T follicular helper cell (primary cell): ENCODE data around the gene HIC1.

Experiments used
- DNase-seq: peaks from one replicate; pipeline ENCODE4 v3.0.0-alpha.2; 2020; ENCODE audit warnings: low read depth

HIC1 gene

DNA sequence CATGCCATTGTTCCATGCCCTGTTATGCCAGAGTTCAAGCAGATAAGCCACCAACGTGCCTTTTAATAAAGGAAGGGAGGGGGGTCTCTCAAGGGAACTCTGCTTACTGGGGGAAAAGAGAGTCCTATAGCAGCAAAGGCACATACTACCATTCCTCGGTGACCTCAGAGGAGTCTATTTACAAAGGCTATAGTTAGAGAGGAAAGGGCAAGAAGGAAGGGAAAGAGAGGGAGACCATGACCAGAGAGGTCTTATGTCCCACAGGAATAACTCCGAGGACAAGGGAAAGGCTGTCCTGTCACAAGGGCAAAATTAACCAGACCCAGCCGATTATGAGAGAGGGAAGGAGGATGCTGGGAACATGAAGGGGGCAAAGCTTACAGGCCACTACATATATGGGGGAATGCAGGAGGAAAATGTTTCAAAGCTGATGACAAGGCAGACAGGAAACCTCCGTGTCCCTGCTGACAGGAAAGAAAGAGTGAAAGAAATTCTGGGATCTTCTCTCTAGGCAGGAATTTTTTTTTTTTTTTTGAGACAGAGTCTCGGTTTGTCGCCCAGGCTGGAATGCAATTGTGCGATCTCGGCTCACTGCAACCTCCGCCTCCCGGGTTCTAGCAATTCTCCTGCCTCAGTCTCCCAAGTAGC is 51.5 kb downstream of the HIC1 start:
- DNase-seq: no peak

DNA sequence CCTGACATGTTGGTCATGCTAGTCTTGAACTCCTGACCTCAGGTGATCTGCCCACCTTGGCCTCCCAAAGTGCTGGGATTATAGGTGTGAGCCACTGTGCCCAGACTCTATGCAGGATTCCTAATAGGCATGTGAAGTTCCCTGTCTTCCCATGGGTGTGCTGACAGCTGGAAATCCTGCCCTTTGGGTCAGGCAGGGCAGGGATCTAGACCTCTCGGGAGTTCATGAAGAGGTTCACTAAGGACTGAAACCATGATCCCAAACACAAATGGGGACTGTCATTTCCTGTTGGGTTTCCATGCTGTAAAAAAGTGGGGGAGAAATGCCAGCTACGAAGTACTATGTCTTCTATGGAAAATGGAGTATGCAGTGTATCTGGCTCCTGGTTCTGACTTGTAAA is 52.1 kb downstream of the HIC1 start:
- DNase-seq: no peak

DNA sequence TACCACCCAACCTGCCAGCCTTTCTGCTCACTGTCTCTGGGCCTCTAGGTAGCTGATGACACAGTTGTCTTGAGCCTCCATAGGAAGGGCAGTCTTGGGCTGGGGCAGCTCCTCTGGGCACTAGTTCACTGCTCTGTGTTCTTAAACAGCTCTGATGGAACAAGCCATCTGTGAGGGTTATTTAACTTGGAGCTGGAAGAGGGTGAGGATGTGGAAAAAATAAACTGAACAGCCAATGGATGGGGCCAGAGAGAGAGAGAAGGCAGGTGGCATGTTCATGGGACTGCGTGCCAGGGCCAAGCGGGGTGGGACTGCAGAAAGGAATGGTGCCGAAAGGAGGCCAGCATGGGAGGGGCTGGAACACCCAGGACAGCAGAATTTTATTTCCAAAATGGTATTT is 52.6 kb downstream of the HIC1 start:
- no peak for DNase-seq

DNA sequence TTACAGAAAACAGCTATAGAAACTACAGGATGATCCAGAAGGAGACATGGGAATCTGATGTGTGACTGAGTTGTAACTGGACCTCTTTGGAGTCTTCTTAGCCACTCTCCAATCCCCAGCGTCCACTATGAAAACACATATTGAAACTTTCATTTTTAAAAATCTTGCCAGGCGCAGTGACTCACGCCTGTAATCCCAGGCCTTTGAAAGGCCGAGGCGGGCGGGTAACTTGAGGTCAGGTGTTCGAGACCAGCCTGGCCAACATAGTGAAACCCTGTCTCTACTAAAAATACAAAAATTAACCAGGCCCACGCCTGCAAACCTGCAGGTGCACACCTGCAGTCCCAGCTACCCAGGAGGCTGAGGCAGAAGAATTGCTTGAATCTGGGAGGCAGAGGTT is 53.3 kb downstream of the HIC1 start:
- no peak for DNase-seq

DNA sequence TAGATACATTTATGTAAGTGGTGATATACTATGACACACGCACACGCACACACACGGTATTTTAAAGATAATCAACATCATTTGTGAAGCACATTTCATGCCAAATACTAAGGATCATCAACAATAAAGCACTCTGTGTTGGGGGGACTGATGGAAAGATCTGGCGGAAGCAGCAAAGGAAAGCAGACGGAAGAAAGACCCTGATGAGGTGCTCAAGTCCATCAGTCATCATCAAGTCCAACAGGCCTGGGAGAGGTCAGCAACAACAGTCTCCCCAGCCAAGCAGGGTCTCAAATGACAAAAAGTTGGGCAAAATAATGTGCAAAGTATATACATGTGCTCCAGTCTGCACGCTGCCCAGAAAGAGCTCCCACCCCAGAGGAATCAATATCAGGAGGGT is 55.5 kb downstream of the HIC1 start:
- no peak for DNase-seq

DNA sequence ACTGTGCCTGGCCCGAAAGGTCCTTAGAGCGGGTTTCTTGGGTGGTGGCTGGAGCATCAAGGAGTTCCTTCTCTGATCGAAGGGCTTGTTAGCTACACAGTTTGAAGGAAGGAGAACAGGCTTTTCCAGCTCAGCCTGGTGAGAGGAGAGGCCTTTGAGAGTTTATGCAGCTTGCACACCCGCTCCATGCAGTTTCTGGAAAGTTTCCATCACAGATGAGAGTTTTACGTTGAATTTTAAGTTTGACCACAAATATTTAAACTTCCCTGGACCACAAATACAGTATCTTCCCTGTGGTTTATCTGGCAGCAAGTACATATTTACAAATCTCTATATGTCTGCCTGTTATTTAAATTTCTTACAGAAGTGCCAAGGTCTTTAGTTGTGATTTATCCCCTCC is 56.8 kb downstream of the HIC1 start:
- no peak for DNase-seq
